Hair follicle dermal papilla cell (primary cell): ENCODE data around the gene FBXO2. TPM values are rescaled to one million over a fixed set of nuclear protein-coding genes. Genes with fewer than 3 reads are reported as not detected.

ENCODE experiments used
- total RNA-seq: library from RNA; depleted of rRNA; stranded (reverse); fragments of >200 nt; gene quantifications from 2 replicates; pipeline ENCODE4 v1.2.3, GENCODE V29; 2012

The FBXO2 gene, protein sequence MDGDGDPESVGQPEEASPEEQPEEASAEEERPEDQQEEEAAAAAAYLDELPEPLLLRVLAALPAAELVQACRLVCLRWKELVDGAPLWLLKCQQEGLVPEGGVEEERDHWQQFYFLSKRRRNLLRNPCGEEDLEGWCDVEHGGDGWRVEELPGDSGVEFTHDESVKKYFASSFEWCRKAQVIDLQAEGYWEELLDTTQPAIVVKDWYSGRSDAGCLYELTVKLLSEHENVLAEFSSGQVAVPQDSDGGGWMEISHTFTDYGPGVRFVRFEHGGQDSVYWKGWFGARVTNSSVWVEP
- total RNA-seq = 1.8 and 2.4 TPM in 2 replicates

DNA sequence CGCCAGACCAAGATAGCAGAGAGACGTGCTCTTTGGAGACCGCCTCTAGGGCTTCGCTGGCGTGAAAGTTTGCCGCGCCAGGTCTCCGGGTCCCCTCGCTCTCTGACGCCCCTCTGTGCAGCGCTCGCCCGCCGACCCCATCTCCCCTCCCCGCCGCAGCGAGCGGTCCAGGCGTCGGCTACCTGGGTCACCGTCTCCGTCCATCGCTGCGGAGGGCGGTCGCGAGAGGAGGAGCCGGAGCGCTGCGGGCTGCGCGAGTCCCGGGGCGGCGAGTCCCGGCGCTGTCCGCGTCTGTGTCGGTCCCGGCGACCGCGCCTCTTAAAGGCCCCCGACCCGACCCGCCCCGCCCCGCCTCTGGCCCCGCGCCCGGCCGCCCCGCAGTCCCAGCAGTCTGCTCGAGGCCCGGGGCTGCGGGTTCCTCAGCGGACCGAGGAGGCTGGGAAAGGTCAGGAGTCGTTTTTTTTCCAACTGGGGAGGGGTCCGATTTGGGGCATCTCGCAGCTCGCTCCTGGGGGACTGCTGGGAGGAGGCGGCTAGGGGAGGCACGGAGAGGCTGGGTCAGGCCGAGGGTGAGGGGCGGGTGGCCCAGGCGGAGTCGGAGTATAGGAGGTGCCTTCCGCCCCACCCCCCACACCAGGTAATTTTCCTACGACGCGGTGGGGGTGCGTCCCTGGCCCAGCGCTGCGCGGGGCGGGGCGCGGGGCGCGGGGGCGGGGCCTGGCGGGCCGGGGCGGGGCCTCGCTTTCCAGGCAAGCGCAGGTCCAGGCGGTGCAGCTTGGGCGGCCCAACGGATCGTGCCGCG is at the start of gene FBXO2, which contains the start of gene FBXO44:
Gene FBXO2, minus strand, starts transcription at position 293 of the 802 bp plus-strand sequence. Its CDS starts 89 bp downstream, at position 204.
Gene FBXO44, plus strand, starts transcription at position 741 of the 802 bp plus-strand sequence. CDS start 959 bp downstream, outside the sequence.

DNA sequence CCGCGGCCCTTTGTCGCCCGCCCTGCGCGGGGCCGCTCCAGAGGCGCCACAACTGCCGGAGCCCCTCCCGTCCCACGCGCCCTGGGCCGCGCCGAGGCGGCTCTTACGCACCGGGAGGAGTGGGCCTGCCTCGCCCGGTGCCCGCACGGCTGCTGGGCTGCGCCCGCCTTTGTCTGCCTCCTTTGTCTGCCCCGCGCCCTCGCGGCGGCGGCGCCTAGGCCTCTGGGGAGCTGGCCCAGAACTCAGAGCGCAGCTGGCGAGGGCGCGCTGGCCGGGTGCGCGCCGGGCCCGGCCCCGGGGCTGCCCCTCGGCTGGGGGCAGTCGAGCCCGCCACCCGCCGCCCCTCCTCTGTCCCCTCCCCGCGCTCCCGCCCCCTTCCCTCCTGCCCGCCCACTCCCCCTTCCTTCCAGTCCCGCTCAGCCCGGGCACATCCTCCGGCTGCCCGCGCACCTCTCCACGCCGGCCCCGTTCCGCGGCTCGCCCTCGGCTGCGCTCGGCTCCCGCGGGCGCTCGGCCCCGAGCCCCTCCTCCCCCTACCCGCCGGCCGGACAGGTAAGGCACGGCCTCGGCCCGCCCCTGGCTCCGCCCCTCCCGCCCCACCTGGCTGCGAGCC is 37.2 kb upstream of the FBXO2 start, which contains the start of gene DRAXIN:
Gene DRAXIN, plus strand, starts transcription at position 409 of the 613 bp plus-strand sequence. CDS start 14,549 bp downstream, outside the sequence.

DNA sequence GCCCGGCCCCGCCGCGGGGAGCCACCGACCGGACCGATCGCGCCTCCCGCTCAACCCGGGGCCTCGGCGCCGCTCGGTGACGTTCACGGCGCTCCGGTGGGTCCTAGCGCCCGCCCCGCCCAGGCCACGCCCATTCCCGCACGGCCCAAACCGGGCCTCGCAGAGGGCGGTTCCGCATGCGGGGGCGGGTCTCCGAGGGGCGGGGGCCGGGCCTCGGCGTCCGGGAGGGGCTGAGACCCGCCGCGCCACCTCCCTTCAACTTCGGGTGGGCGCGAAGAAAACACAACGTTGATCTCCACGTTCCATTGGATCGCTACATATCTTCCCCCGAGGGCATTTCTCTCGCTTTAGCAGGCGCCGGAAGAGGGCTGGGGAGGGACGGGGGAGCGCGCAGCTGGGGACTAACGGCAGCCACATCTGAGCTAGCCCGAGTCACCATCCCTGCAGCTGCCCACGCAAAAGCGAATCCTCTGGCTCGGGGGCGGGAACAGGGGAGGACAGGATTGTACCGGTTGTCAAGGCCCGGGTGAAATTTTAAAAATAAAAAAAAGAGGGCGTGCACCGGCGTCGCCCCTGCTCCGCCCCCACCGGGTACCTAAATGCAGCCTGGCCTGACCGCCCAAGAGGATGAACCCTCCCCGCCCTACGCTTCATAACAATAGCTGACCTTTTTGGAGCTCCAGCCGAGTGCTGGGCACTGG is 27.0 kb upstream of the FBXO2 start, which contains the start of gene MAD2L2:
Gene MAD2L2, minus strand, starts transcription at position 78 of the 701 bp plus-strand sequence. CDS start 547 bp downstream, outside the sequence.

Other genes with a start within 250 kb of the FBXO2 start
- gene DISP3, start 175.3 kb downstream of the FBXO2 start, total RNA-seq = not detected in 2 replicates
- 24.3 and 25.8 TPM in 2 replicates for gene FBXO44, start 448 bp upstream of the FBXO2 start, total RNA-seq
- 8.6 and 8.9 TPM in 2 replicates for gene FBXO6, start 9.8 kb upstream of the FBXO2 start, total RNA-seq
- 22.3 and 32.0 TPM in 2 replicates for gene MAD2L2, start 26.7 kb upstream of the FBXO2 start, total RNA-seq
- under 0.01 TPM in 1 of 2 replicates, not detected in the other for gene DRAXIN, start 37.3 kb upstream of the FBXO2 start, total RNA-seq
- 51.0 and 53.2 TPM in 2 replicates for gene AGTRAP, start 81.7 kb upstream of the FBXO2 start, total RNA-seq
- gene C1orf167, start 107.8 kb upstream of the FBXO2 start, total RNA-seq = 0.32 TPM in 1 of 2 replicates, not detected in the other
- 30.4 and 37.6 TPM in 2 replicates for gene MTHFR, start 151.5 kb upstream of the FBXO2 start, total RNA-seq
- 25.0 and 28.5 TPM in 2 replicates for gene CLCN6, start 151.8 kb upstream of the FBXO2 start, total RNA-seq
- gene NPPA, start 193.4 kb upstream of the FBXO2 start, total RNA-seq = not detected in 2 replicates
- gene NPPB, start 204.5 kb upstream of the FBXO2 start, total RNA-seq = not detected in 2 replicates